Stimulated activated CD8-positive, alpha-beta memory T cell treated with anti-CD3 and anti-CD28 coated beads, Interleukin-15, amount 100 ng/mL, for 1 hour (primary cell): ENCODE measurements around the gene COMMD2.
A peak's percentile ranks its signal among the peaks of the same experiment; 100 is the strongest.

Experiments
- DNase-seq: peaks from one replicate; pipeline ENCODE4 v3.0.0-alpha.2; 2020; ENCODE audit warnings: low read depth

COMMD2 gene

GRCh38 chr3:149752051-149752787 is at the start of gene COMMD2:
TSS of gene COMMD2 (minus strand) at chr3:149752489. CDS start at chr3:149752444, 45 bp downstream.
- peak; percentile 44 for DNase-seq

DNA sequence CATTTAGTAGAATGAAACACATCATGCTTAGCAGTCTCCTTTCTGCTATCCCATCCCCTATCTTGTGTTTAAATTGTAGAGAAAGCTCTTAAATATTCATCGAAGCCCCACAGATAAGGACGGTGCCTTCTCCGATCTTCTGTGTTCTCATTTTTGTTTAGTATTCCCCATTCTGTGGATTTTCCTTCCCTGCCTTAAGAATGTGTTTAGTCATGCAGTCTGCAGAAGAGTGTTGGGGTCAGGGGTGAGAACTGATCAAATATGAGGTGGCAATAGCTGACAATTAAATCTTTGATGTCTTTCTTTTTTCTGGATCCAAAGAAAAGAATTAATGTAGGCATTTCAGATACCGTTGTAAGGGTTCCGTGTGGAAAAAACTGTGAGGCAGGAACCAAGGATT is 49.4 kb upstream of the COMMD2 start:
- no peak for DNase-seq

DNA sequence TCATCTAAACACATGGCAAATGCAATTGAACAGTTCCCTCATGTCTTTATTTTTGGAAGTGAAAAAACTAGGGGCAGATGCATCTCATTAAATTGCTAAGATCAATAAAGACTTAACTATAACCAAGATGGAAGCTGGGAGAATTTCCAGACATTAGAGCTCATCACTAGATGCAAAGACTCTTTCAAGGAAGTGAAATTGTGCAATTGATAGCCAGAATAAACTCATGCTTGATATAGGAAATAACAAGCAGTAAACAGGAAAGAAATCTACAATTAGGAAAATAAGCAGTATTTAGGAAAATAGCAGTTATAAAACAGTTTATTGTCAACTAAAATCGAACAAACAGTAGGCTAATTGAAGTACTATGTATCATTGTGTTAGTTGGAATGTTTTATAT is 48.9 kb upstream of the COMMD2 start:
- DNase-seq: no peak

- DNase-seq: no peak
Measured at GRCh38 chr3:149800693-149801092, 48.4 kb upstream of the COMMD2 start.

- DNase-seq: no peak
Measured at GRCh38 chr3:149796026-149796425, 43.7 kb upstream of the COMMD2 start.

DNA sequence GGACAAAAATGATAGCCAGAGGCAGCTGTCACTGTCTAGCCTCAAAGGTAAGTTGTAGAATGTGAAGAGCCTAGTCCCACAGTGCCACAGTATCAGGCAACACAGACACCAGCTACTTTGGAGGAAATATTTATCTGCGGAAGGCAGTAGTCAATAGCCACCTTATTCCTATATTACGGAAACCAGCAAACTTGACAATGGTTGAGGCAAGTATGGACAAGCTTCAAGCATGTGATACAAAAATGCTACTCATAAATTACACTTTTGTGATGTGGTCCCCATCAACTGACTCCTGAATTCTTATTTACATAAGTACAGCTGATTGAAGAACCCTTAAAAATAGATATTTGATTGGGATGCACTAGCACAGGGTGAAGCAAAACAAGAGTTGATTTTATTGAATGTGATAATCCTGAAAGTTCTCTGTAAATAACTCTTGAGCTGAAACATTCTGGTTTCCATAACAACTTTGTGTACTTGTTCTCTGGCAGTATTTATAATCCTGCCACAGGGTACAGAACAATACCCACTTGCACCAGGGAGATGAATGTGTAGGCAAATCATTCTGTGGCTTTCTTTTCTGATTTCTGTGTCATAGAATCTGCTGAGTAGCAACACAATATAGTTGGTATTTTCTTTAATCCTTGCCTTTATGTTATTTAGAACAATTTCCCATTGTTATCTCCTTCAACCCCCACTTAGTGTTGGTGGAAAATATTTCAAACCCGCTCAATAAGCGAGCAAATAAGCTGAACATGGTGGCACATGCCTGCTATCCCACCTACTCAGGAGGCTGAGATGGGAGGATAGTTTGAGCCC is 40.4 kb upstream of the COMMD2 start, which contains the start of gene ANKUB1:
Gene ANKUB1 (minus strand): TSS at position 103 of the 819 bp plus-strand sequence. CDS start 188 bp downstream, outside the sequence.
- DNase-seq: no peak

GRCh38 chr3:149790698-149791097 is 38.4 kb upstream of the COMMD2 start:
- DNase-seq: no peak

DNA sequence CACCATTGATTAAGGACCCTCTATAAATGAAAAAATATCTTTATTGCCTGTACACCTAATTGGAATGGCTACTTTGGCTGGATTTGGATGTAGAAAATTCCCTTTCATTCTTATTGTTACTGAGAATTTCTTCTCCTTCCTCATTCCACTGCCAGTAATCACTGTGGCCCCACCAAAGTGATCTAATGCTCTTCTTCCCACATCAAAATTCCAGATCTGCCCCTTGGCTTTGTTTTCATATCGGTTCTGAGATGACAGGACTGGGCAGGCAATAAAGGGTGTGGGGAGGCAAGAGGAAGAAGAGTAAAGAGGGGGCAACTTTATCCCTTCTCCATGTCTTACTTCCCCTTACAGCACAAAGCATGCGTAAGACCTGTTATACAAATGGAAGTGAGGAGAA is 38.0 kb upstream of the COMMD2 start:
- no peak for DNase-seq

DNA sequence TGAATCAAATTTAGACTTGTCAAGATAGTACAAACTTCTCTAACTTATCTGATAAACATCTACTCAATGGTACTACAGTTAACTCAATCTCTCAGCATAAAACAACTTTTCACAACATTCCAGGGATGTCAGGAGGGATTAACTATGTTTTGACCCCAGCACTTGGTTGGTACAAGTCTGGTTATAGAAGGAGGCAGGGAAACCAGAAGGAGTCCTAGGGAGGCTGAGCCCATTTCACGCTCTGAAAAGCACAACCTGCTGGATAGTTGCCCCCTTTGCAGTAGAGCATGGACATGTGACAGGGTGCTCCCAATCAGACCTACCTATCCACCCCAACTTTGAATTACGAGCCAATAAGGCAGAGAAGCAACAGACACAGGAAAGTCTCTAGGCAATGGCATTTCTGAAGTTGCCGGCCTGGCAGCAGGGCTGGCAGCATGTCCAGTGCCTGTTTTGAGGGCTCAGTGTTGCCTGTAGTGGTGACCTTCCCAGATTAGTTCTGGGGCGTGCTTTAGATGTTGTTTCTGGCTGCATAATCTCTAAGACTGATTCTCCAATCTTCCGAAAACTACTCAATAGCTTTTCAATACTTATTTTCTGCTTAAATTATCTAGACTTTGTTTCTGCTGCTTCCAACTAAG is 31.9 kb upstream of the COMMD2 start:
- DNase-seq: no peak

DNA sequence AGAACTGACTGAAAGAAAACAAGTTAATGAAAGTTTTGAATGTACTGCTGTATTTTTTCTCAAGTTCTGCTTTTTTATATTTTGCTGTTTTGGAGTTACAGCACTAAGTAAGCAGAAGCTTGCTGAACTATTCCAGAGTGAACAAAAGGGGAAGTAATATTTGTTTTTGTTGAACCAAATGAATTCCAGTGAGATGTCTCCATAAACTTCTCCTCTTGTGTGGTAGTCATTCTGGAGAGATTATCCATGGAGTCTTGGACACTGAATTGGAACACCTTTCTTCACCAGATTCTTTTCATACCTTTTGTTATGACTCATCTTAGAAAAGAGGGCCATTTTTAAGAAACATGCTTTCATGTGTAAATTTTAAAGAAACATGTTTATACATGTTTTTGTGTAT is 31.3 kb upstream of the COMMD2 start:
- DNase-seq: no peak

GRCh38 chr3:149781741-149782140 is 29.5 kb upstream of the COMMD2 start:
- no peak for DNase-seq

GRCh38 chr3:149781211-149781610 is 28.9 kb upstream of the COMMD2 start:
- DNase-seq: no peak

- DNase-seq: no peak
Measured at GRCh38 chr3:149777414-149778214, 25.3 kb upstream of the COMMD2 start.

GRCh38 chr3:149776170-149776569 is 23.9 kb upstream of the COMMD2 start:
- DNase-seq: no peak

GRCh38 chr3:149772861-149773260 is 20.6 kb upstream of the COMMD2 start:
- DNase-seq: no peak

- no peak for DNase-seq
Measured at GRCh38 chr3:149771652-149772271, 19.5 kb upstream of the COMMD2 start.

DNA sequence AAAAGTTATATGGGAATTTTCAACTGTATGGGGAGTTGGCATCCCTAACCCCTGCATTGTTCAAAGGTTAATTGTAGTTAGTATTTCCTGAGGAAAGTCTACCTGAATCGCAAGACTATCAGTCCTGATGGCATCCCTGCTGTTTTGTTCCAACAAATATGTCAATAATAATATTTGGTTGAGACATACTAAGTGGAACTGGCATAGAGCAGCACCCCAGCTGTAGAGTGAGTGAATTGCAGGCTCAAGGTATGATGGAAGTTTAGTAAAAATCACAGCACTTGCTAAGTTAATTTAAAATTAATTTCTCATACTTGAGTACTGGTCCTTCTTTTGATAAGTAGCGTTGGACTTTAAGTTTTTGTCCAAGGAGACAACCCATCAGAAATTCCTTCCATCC is 18.0 kb upstream of the COMMD2 start:
- DNase-seq: no peak

- DNase-seq: no peak
Measured at GRCh38 chr3:149768704-149769103, 16.4 kb upstream of the COMMD2 start.

GRCh38 chr3:149767720-149768119 is 15.4 kb upstream of the COMMD2 start:
- DNase-seq: no peak

GRCh38 chr3:149765762-149766334 is 13.6 kb upstream of the COMMD2 start:
- DNase-seq: no peak

DNA sequence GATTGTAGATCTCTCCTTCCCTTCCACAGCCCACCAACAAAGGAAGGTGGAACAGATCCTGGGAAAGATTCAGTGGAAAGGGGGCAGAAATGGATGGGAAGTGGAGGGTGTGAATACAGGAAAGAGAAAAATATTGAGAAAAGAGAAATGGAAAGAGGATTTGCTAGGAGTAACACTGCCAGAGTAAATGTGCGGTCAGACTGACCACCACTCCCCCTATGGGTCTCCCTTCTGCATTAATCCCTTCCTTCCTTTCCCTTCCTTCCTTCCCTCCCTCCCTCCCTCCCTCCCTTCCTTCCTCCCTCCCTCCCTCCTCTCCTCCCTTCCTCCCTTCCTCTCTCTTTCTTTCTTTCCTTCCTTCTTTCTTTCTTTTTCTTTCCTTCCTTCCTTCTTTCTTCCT is 12.0 kb upstream of the COMMD2 start:
- DNase-seq: no peak
